MCF 10A (cell line): ENCODE data around the gene MYO5A. TPM values are rescaled to one million over a fixed set of nuclear protein-coding genes. Genes with fewer than 3 reads are reported as not detected.
"Not testable (repeated sequence)": the region's sequence is repeated elsewhere in the genome, so short reads cannot be mapped to it uniquely, and the experiment has no call there.

Experiments used
- Bru-seq: library from RNA; stranded (reverse); fragments of 400-500 nt; gene quantifications from one replicate; lab custom pipeline; 2021; lab: Mats Ljungman, UMichigan
- BruChase-seq, 2 experiments: library from RNA; stranded (reverse); fragments of 400-500 nt; gene quantifications; one replicate each; lab custom pipeline; 2021; lab: Mats Ljungman, UMichigan
- BruUV-seq: library from RNA; stranded (reverse); fragments of 400-500 nt; replicated peaks from 2 replicates; lab custom pipeline; 2021; lab: Mats Ljungman, UMichigan
- CTCF ChIA-PET: fragments of 300-600 bp; sonication (Branson Sonifier 250); formaldehyde crosslinking; extraction: SDS; loops from one replicate; lab custom pipeline; 2021; ENCODE audit warnings: antibody characterized with exemption, inconsistent platforms; lab: Yijun Ruan, JAX
- POLR2A ChIA-PET: fragments of 300-600, 350-650 bp; sonication (Branson Sonifier 250); formaldehyde crosslinking; extraction: SDS; loops from one replicate; lab custom pipeline; 2020; ENCODE audit warnings: antibody characterized with exemption, inconsistent platforms; lab: Yijun Ruan, JAX
- DNase-seq: peaks from one replicate; pipeline ENCODE4 v3.0.0-alpha.2; 2018; ENCODE audit not compliant: unreplicated experiment
- H3K27ac Mint-ChIP-seq: one replicate; pipeline ENCODE4 v1.8.0; 2022; ENCODE audit warnings: mild to moderate bottlenecking, low read depth, mixed read lengths; ENCODE audit not compliant: unreplicated experiment
- H3K27me3 Mint-ChIP-seq: one replicate; pipeline ENCODE4 v1.8.0; 2022; ENCODE audit warnings: mixed read lengths; ENCODE audit not compliant: insufficient read depth, unreplicated experiment
- H3K36me3 Mint-ChIP-seq: one replicate; pipeline ENCODE4 v1.8.0; 2022; ENCODE audit warnings: mild to moderate bottlenecking, moderate library complexity, mixed read lengths; ENCODE audit not compliant: insufficient read depth, unreplicated experiment
- H3K4me1 Mint-ChIP-seq: one replicate; pipeline ENCODE4 v1.8.0; 2022; ENCODE audit warnings: mixed read lengths; ENCODE audit not compliant: insufficient read depth, unreplicated experiment
- H3K4me3 Mint-ChIP-seq: one replicate; pipeline ENCODE4 v1.8.0; 2022; ENCODE audit warnings: mild to moderate bottlenecking, moderate library complexity, mixed read lengths; ENCODE audit not compliant: unreplicated experiment
- H3K9me3 Mint-ChIP-seq: one replicate; pipeline ENCODE4 v1.8.0; 2022; ENCODE audit warnings: mixed read lengths; ENCODE audit not compliant: unreplicated experiment
- intact Hi-C: fragments of 100-400 bp; cut with micrococcal nuclease; formaldehyde crosslinking; loops from 2 replicates; pipeline ENCODE4 v1.14.1; 2022
- long read RNA-seq: library from polyadenylated mRNA; stranded (forward); transcript quantifications from one replicate; pipeline ENCODE4 v2.0.0, GENCODE V29; 2022
- total RNA-seq: library from RNA; stranded (reverse); gene quantifications from 2 replicates; pipeline ENCODE4 v1.2.3, GENCODE V29; 2022
- TF ChIP-seq, protein P1 (sequence below): fragments of 200-600 bp; IDR thresholded peaks from one replicate; pipeline ENCODE4 v1.8.0; 2022; ENCODE audit warnings: antibody characterized with exemption, mild to moderate bottlenecking; ENCODE audit not compliant: unreplicated experiment

The MYO5A gene
- total RNA-seq, result 28.9 and 35.7 TPM in 2 replicates
- percentile 74 among the genes with signal in this experiment for Bru-seq, nascent RNA
- BruChase-seq, experiment 1, labeled RNA remaining after a 6-hour chase, result percentile 72 among the genes with signal in this experiment
- percentile 67 among the genes with signal in this experiment for BruChase-seq, experiment 2, labeled RNA remaining after a 2-hour chase
- long read RNA-seq, partial matches to known transcripts, result 7 of 17 reads
- long read RNA-seq, other reads (novel, unspliced or antisense), result 10 of 17 reads

- H3K4me3 Mint-ChIP-seq, result peak within 1 kb of the TSS; percentile 78
- no TSS peak for BruUV-seq
- H3K27me3 Mint-ChIP-seq, result no peaks in the 10 kb centered on the region
- DNase-seq, result peak; percentile 65
- TF ChIP-seq, protein P1, sequence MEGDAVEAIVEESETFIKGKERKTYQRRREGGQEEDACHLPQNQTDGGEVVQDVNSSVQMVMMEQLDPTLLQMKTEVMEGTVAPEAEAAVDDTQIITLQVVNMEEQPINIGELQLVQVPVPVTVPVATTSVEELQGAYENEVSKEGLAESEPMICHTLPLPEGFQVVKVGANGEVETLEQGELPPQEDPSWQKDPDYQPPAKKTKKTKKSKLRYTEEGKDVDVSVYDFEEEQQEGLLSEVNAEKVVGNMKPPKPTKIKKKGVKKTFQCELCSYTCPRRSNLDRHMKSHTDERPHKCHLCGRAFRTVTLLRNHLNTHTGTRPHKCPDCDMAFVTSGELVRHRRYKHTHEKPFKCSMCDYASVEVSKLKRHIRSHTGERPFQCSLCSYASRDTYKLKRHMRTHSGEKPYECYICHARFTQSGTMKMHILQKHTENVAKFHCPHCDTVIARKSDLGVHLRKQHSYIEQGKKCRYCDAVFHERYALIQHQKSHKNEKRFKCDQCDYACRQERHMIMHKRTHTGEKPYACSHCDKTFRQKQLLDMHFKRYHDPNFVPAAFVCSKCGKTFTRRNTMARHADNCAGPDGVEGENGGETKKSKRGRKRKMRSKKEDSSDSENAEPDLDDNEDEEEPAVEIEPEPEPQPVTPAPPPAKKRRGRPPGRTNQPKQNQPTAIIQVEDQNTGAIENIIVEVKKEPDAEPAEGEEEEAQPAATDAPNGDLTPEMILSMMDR, result no peak
- ChIA-PET POLR2A (interaction anchor here (0.9 to 2.6 kb wide), 6 partner anchors 25 to 181 kb away, joined by 3 to 9 read pairs (median 6); no protein-coding TSS in a partner anchor), CTCF (interaction anchor here (0.6 to 1.7 kb wide), 12 partner anchors 14 to 251 kb away, joined by 3 to 6 read pairs (median 4); no protein-coding TSS in a partner anchor)
- no peaks in the 10 kb centered on the region for H3K36me3 Mint-ChIP-seq
- intact Hi-C loops, result loop anchor here (1.0 to 2.0 kb wide), 4 partner anchors 40 to 272 kb away; partner anchors contain the start of gene ARPP19
- H3K27ac Mint-ChIP-seq, result no peak within 1 kb of the TSS
- peaks cover under 1% of the 10 kb centered on the region for H3K4me1 Mint-ChIP-seq
- no peaks in the 10 kb centered on the region for H3K9me3 Mint-ChIP-seq
Observed at GRCh38 chr15:52528564-52529340, at the start of gene MYO5A. MYO5A (minus strand) TSS chr15:52528880; CDS start chr15:52528806, 74 bp downstream.

GRCh38 chr15:52576692-52577091 is 48.0 kb upstream of the MYO5A start:
- no peaks in the 10 kb centered on the region for H3K27me3 Mint-ChIP-seq
- H3K36me3 Mint-ChIP-seq, result peaks cover 1% of the 10 kb centered on the region
- TF ChIP-seq, protein P1, result no peak
- no TSS peak for BruUV-seq
- peaks cover 6% of the 10 kb centered on the region for H3K9me3 Mint-ChIP-seq
- intact Hi-C loops, result no loop called here
- no peak overlapping the region for H3K27ac Mint-ChIP-seq
- no peak overlapping the region for H3K4me3 Mint-ChIP-seq
- no peak for DNase-seq
- POLR2A ChIA-PET, result no interaction called here
- CTCF ChIA-PET, result interaction anchor here (1.0 to 1.5 kb wide), 2 partner anchors 155 to 158 kb away, joined by 3 to 5 read pairs; no protein-coding TSS in a partner anchor
- no peaks in the 10 kb centered on the region for H3K4me1 Mint-ChIP-seq

GRCh38 chr15:52575573-52575972 is 46.9 kb upstream of the MYO5A start:
- POLR2A ChIA-PET, H3K27ac Mint-ChIP-seq, H3K9me3 Mint-ChIP-seq, H3K36me3 Mint-ChIP-seq, H3K4me1 Mint-ChIP-seq, H3K4me3 Mint-ChIP-seq, intact Hi-C loops, H3K27me3 Mint-ChIP-seq, DNase-seq: not testable (repeated sequence)
- CTCF ChIA-PET, result interaction anchor here (1.1 kb wide), 1 partner anchor 47 kb away, joined by 5 read pairs; no protein-coding TSS in a partner anchor
- BruUV-seq, result TSS peak; percentile 25

DNA sequence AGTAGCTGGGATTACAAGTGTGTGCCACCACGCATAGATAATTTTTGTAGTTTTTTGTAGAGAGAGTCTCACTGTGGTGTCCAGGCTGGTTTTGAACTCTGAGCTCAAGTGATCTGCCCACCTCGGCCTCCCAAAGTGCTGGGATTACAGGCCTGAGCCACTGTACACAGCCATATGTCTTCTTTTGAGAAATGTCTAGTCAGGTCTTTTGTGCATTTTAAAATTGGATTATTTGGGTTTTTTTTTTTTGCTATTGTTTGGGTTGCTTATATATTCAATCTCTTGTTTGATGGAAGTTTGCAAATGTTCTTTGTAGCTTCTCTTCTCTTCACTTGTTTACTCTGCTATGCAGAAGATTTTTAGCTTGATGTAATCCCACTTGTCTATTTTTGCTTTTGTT is 46.4 kb upstream of the MYO5A start:
- CTCF ChIA-PET, result interaction anchor here (0.6 to 1.1 kb wide), 2 partner anchors 47 to 925 kb away, joined by 3 to 5 read pairs; no protein-coding TSS in a partner anchor
- TF ChIP-seq, protein P1, result no peak
- H3K36me3 Mint-ChIP-seq, result no peaks in the 10 kb centered on the region
- intact Hi-C loops, result no loop called here
- BruUV-seq, result no TSS peak
- H3K9me3 Mint-ChIP-seq, result peaks cover 6% of the 10 kb centered on the region
- no peaks in the 10 kb centered on the region for H3K4me1 Mint-ChIP-seq
- H3K27ac Mint-ChIP-seq, result no peak overlapping the region
- POLR2A ChIA-PET, result no interaction called here
- DNase-seq, result no peak
- no peaks in the 10 kb centered on the region for H3K27me3 Mint-ChIP-seq
- no peak overlapping the region for H3K4me3 Mint-ChIP-seq

GRCh38 chr15:52574623-52575022 is 45.9 kb upstream of the MYO5A start:
- CTCF ChIA-PET, result interaction anchor here (0.6 kb wide), 1 partner anchor 924 kb away, joined by 3 read pairs; no protein-coding TSS in a partner anchor
- H3K36me3 Mint-ChIP-seq, H3K27me3 Mint-ChIP-seq, POLR2A ChIA-PET, H3K27ac Mint-ChIP-seq, BruUV-seq, H3K4me1 Mint-ChIP-seq, intact Hi-C loops, H3K9me3 Mint-ChIP-seq, H3K4me3 Mint-ChIP-seq: not testable (repeated sequence)
- DNase-seq, result peak; percentile 24
